Measurements from ENCODE around the gene NUPR2. TPM values are rescaled to one million over a fixed set of nuclear protein-coding genes. Genes with fewer than 3 reads are reported as not detected.
"Not testable (repeated sequence)": the region's sequence is repeated elsewhere in the genome, so short reads cannot be mapped to it uniquely, and the experiment has no call there.

The NUPR2 gene
- total RNA-seq, 1 donor from 2014 or later: not detected

GRCh38 chr7:56124981-56125380 is 8.8 kb upstream of the NUPR2 start:
- DNase-seq: no peak
- TF ChIP-seq CTCF (IDR thresholded peaks at IDR 0.05): no peak
- Mint-ChIP-seq H3K36me3 (ENCODE audit: low read depth) (no peaks in the 10 kb centered on the region), H3K27ac (no peak overlapping the region), H3K4me1 (no peaks in the 10 kb centered on the region), H3K27me3 (peaks cover 2% of the 10 kb centered on the region), H3K4me3 (no peak overlapping the region), H3K9me3 (no peaks in the 10 kb centered on the region)
- POLR2A ChIA-PET: no interaction called here
- intact Hi-C loops (cut with micrococcal nuclease): no loop called here
- CTCF ChIA-PET: no interaction called here
- ATAC-seq (ENCODE audit: low read depth): no peak

GRCh38 chr7:56121440-56121839 is 5.2 kb upstream of the NUPR2 start:
- ATAC-seq (ENCODE audit: low read depth) (no peak), DNase-seq (no peak)
- TF ChIP-seq CTCF (IDR thresholded peaks at IDR 0.05): no peak
- CTCF ChIA-PET: no interaction called here
- H3K4me1 Mint-ChIP-seq: no peaks in the 10 kb centered on the region
- H3K27ac Mint-ChIP-seq: no peak overlapping the region
- H3K36me3 Mint-ChIP-seq (ENCODE audit: low read depth): no peaks in the 10 kb centered on the region
- intact Hi-C loops (cut with micrococcal nuclease): no loop called here
- H3K4me3 Mint-ChIP-seq: no peak overlapping the region
- POLR2A ChIA-PET: no interaction called here
- H3K27me3 Mint-ChIP-seq: peaks cover 14% of the 10 kb centered on the region
- no peaks in the 10 kb centered on the region for H3K9me3 Mint-ChIP-seq

GRCh38 chr7:56112244-56112643 is 4.0 kb downstream of the NUPR2 start:
- H3K36me3 Mint-ChIP-seq (ENCODE audit: low read depth); ATAC-seq (ENCODE audit: low read depth); CTCF ChIA-PET; intact Hi-C loops (cut with micrococcal nuclease); DNase-seq; H3K9me3 Mint-ChIP-seq; H3K4me1 Mint-ChIP-seq; H3K4me3 Mint-ChIP-seq; H3K27ac Mint-ChIP-seq: not testable (repeated sequence)
- POLR2A ChIA-PET: interaction anchor here (0.7 kb wide), 1 partner anchor 19 kb away, joined by 9 read pairs; no protein-coding TSS in a partner anchor
- peaks cover 14% of the 10 kb centered on the region for H3K27me3 Mint-ChIP-seq

- H3K4me3 Mint-ChIP-seq: no peak overlapping the region
- ChIA-PET POLR2A (no interaction called here), CTCF (no interaction called here)
- no peak for ATAC-seq (ENCODE audit: low read depth)
- H3K4me1 Mint-ChIP-seq: peaks cover 23% of the 10 kb centered on the region
- no peak overlapping the region for H3K27ac Mint-ChIP-seq
- intact Hi-C loops (cut with micrococcal nuclease): no loop called here
- peaks cover 10% of the 10 kb centered on the region for H3K27me3 Mint-ChIP-seq
- peaks cover 3% of the 10 kb centered on the region for H3K9me3 Mint-ChIP-seq
- DNase-seq: no peak
- no peak for TF ChIP-seq CTCF (IDR thresholded peaks at IDR 0.05)
- peaks cover 16% of the 10 kb centered on the region for H3K36me3 Mint-ChIP-seq (ENCODE audit: low read depth)
Measured at GRCh38 chr7:56110611-56111010, 5.6 kb downstream of the NUPR2 start.

GRCh38 chr7:56107954-56108258 is 8.3 kb downstream of the NUPR2 start:
- no peak for ATAC-seq (ENCODE audit: low read depth)
- peaks cover 2% of the 10 kb centered on the region for H3K27me3 Mint-ChIP-seq
- peaks cover 30% of the 10 kb centered on the region for H3K36me3 Mint-ChIP-seq (ENCODE audit: low read depth)
- peak overlapping the region; percentile 63 for H3K27ac Mint-ChIP-seq
- no peak for DNase-seq
- peaks cover 3% of the 10 kb centered on the region for H3K9me3 Mint-ChIP-seq
- intact Hi-C loops (cut with micrococcal nuclease): loop anchor here (5.0 kb wide), 1 partner anchor 1036 kb away; no protein-coding TSS in a partner anchor
- ChIA-PET POLR2A (interaction anchor here (2.8 kb wide), 1 partner anchor 57 kb away, joined by 23 read pairs; the partner anchor contains the start of genes CCT6A and PSPH), CTCF (no interaction called here)
- no peak for TF ChIP-seq CTCF (IDR thresholded peaks at IDR 0.05)
- H3K4me3 Mint-ChIP-seq: peak overlapping the region; percentile 54
- peaks cover 37% of the 10 kb centered on the region for H3K4me1 Mint-ChIP-seq

Data from activated B cell treated with CpG ODN at 0.5 μM for 24 hours (primary cell).